H9 (cell line): ENCODE data around the gene ZSWIM6. TPM values are rescaled to one million over a fixed set of nuclear protein-coding genes. Genes with fewer than 3 reads are reported as not detected.

Source experiments
- DNase-seq: peaks from one replicate; pipeline ENCODE4 v3.0.0-alpha.2; 2017
- H2AFZ ChIP-seq: one replicate; pipeline ENCODE4 v1.6.1; 2013; ENCODE audit warnings: mild to moderate bottlenecking, low read length, control low read depth, moderate library complexity
- H2AK5ac ChIP-seq: 2 replicates; pipeline ENCODE4 v1.6.1; 2013; ENCODE audit warnings: low read length, control low read depth, mixed read lengths; ENCODE audit not compliant: insufficient read length
- H2BK120ac ChIP-seq: one replicate; pipeline ENCODE4 v1.6.1; 2013; ENCODE audit warnings: low read depth, mild to moderate bottlenecking, low read length, control low read depth, inconsistent platforms; ENCODE audit not compliant: poor library complexity, severe bottlenecking
- H2BK12ac ChIP-seq: 2 replicates; pipeline ENCODE4 v1.6.1; 2013; ENCODE audit warnings: low read length, control low read depth, mixed read lengths, low read depth; ENCODE audit not compliant: insufficient read length
- H2BK15ac ChIP-seq: 2 replicates; pipeline ENCODE4 v1.6.1; 2013; ENCODE audit warnings: low read depth, low read length, control low read depth
- H2BK20ac ChIP-seq: one replicate; pipeline ENCODE4 v1.6.1; 2013; ENCODE audit warnings: low read depth, mild to moderate bottlenecking, low read length, control low read depth, inconsistent platforms; ENCODE audit not compliant: poor library complexity, severe bottlenecking
- H2BK5ac ChIP-seq: 2 replicates; pipeline ENCODE4 v1.6.1; 2013; ENCODE audit warnings: low read length, control low read depth, mixed read lengths; ENCODE audit not compliant: insufficient read length
- H3K14ac ChIP-seq: 2 replicates; pipeline ENCODE4 v1.6.1; 2013; ENCODE audit warnings: low read length, control low read depth; ENCODE audit not compliant: insufficient read depth
- H3K18ac ChIP-seq: 2 replicates; pipeline ENCODE4 v1.6.1; 2013; ENCODE audit warnings: low read depth, mild to moderate bottlenecking, mixed read lengths, low read length, control low read depth; ENCODE audit not compliant: insufficient read length
- H3K23ac ChIP-seq: 2 replicates; pipeline ENCODE4 v1.6.1; 2013; ENCODE audit warnings: low read length, control low read depth, mixed read lengths, low read depth; ENCODE audit not compliant: insufficient read length
- H3K23me2 ChIP-seq: 2 replicates; pipeline ENCODE4 v1.6.1; 2013; ENCODE audit warnings: low read depth, mild to moderate bottlenecking, mixed read lengths, low read length, control low read depth; ENCODE audit not compliant: insufficient read length, poor library complexity, severe bottlenecking
- H3K27ac ChIP-seq: 2 replicates; pipeline ENCODE4 v1.5.1; 2013; ENCODE audit warnings: low read length, control low read depth, mixed read lengths, low read depth; ENCODE audit not compliant: insufficient read length
- H3K27me3 ChIP-seq: 2 replicates; pipeline ENCODE4 v1.6.1; 2013; ENCODE audit warnings: low read length, control low read depth, inconsistent platforms; ENCODE audit not compliant: insufficient read depth
- H3K4ac ChIP-seq: 2 replicates; pipeline ENCODE4 v1.6.1; 2013; ENCODE audit warnings: low read depth, mild to moderate bottlenecking, control low read depth, inconsistent platforms, low read length, moderate library complexity
- H3K4me1 ChIP-seq: 2 replicates; pipeline ENCODE4 v1.6.1; 2013; ENCODE audit warnings: low read length, control low read depth, inconsistent platforms; ENCODE audit not compliant: insufficient read depth
- H3K4me2 ChIP-seq: 2 replicates; pipeline ENCODE4 v1.6.1; 2013; ENCODE audit warnings: low read length, control low read depth, mixed read lengths; ENCODE audit not compliant: insufficient read length, insufficient read depth
- H3K56ac ChIP-seq: 2 replicates; pipeline ENCODE4 v1.6.1; 2013; ENCODE audit warnings: low read depth, mild to moderate bottlenecking, mixed read lengths, low read length, control low read depth; ENCODE audit not compliant: insufficient read length
- H3K79me1 ChIP-seq: 2 replicates; pipeline ENCODE4 v1.6.1; 2013; ENCODE audit warnings: low read depth, mild to moderate bottlenecking, moderate library complexity, low read length, control low read depth, inconsistent platforms; ENCODE audit not compliant: insufficient read depth, poor library complexity, severe bottlenecking
- H3K79me2 ChIP-seq: 2 replicates; pipeline ENCODE4 v1.6.1; 2013; ENCODE audit warnings: low read length, control low read depth, inconsistent platforms; ENCODE audit not compliant: insufficient read depth
- H3K9ac ChIP-seq: 2 replicates; pipeline ENCODE4 v1.6.1; 2013; ENCODE audit warnings: low read length, control low read depth, mixed read lengths; ENCODE audit not compliant: insufficient read length; ENCODE audit errors: extremely low read depth
- H3K9me3 ChIP-seq: one replicate; pipeline ENCODE4 v1.6.1; 2013; ENCODE audit warnings: low read depth, low read length, inconsistent platforms; ENCODE audit not compliant: control insufficient read depth
- H3T11ph ChIP-seq: one replicate; pipeline ENCODE4 v1.6.1; 2013; ENCODE audit warnings: mild to moderate bottlenecking, low read length, control low read depth, inconsistent platforms
- H4K20me1 ChIP-seq: one replicate; pipeline ENCODE4 v1.6.1; 2013; ENCODE audit not compliant: control insufficient read depth, insufficient read length, insufficient read depth
- H4K5ac ChIP-seq: 2 replicates; pipeline ENCODE4 v1.6.1; 2013; ENCODE audit warnings: low read depth, mild to moderate bottlenecking, mixed read lengths, low read length, control low read depth; ENCODE audit not compliant: insufficient read length
- H4K8ac ChIP-seq: replicated peaks from 2 replicates; pipeline ENCODE4 v1.6.1; 2013; ENCODE audit warnings: low read length, control low read depth, mixed read lengths, low read depth; ENCODE audit not compliant: insufficient read length
- H4K91ac ChIP-seq: 2 replicates; pipeline ENCODE4 v1.6.1; 2013; ENCODE audit warnings: low read depth, mild to moderate bottlenecking, moderate library complexity, mixed read lengths, low read length, control low read depth; ENCODE audit not compliant: insufficient read length
- H3K27ac Mint-ChIP-seq, 3 experiments: 2 replicates in 2 of 3; 3 replicates in 1 of 3; pipeline ENCODE4 v1.8.0; 2020 to 2021; ENCODE audit warnings: mixed read lengths in 3 of 3, mild to moderate bottlenecking in 1 of 3, moderate library complexity in 1 of 3
- H3K27me3 Mint-ChIP-seq: 2 replicates; pipeline ENCODE4 v1.8.0; 2021; ENCODE audit warnings: low read depth, mild to moderate bottlenecking, moderate library complexity, mixed read lengths
- H3K36me3 Mint-ChIP-seq, 3 experiments: 2 replicates in 2 of 3; 3 replicates in 1 of 3; pipeline ENCODE4 v1.8.0; 2020 to 2021; ENCODE audit warnings: low read depth in 3 of 3, mixed read lengths in 3 of 3; ENCODE audit not compliant: insufficient read depth in 1 of 3
- H3K4me1 Mint-ChIP-seq, 2 experiments: 2 replicates each; pipeline ENCODE4 v1.8.0; 2020; ENCODE audit warnings: mixed read lengths in 2 of 2
- H3K4me3 Mint-ChIP-seq, 2 experiments: 2 replicates in 1 of 2; 3 replicates in 1 of 2; pipeline ENCODE4 v1.8.0; 2020 to 2021; ENCODE audit warnings: mild to moderate bottlenecking in 2 of 2, mixed read lengths in 2 of 2, moderate library complexity in 1 of 2
- H3K9me3 Mint-ChIP-seq, 2 experiments: 2 replicates in 1 of 2; 3 replicates in 1 of 2; pipeline ENCODE4 v1.8.0; 2020; ENCODE audit warnings: mild to moderate bottlenecking in 2 of 2, mixed read lengths in 2 of 2, moderate library complexity in 1 of 2
- CTCF ChIP-seq: fragments of 200-600 bp; sonication (generic); conservative IDR thresholded peaks from 3 replicates; pipeline ENCODE4 v1.8.0; 2021; ENCODE audit warnings: antibody characterized with exemption, mild to moderate bottlenecking
- WGBS: extraction: QIAGEN DNeasy Blood & Tissue Kit; methylation state at CpG from one replicate; pipeline ENCODE4 v1.1.7; 2013; ENCODE audit warnings: missing lambda C conversion rate, low lambda C conversion rate, mixed read lengths; ENCODE audit not compliant: insufficient read length; ENCODE audit errors: extremely low coverage; 5-methylcytosine and 5-hydroxymethylcytosine counted together
- total RNA-seq: library from RNA; stranded (reverse); gene quantifications from 2 replicates; pipeline ENCODE4 v1.2.1, GENCODE V29; 2021

The ZSWIM6 gene
- total RNA-seq, 1 experiment from 2014 or later = 11.5 TPM

DNA sequence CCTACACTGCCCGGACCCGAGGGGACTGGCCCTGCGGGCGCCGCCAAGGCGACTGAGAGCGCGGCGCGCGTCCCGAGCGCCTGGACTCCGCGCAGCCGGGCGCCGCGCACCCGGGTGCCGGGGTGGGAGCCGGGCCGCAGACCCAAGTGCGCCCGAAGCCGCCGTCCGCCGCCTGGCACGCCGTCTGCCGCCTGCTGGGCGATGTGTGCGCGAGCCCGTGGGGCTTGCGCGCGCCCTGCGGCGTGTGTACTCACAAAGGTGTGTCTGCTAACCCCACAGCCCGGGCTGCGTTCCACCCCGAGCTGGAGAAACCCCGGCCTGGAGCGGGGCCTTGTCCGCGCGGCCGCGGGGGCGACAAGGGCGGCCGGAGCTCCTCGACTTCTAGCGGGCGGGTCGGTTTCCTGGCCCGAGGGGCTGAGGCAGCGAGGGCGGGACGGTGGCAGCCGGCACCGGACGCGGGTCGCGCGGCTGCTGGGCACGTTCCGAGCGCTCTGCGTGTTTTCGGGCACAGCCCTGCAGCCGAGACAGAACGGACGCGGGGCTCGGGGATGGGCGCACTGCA, 1.1 kb upstream of the ZSWIM6 start:
- peaks cover 37% of the 10 kb centered on the region for H3K27me3 ChIP-seq
- peak overlapping the region; percentile 54; the same call in 1 of the 2 replicates for H3K14ac ChIP-seq
- H3K23me2 ChIP-seq = peaks cover 18% of the 10 kb centered on the region
- no peak overlapping the region for H3K27ac ChIP-seq
- no peaks in the 10 kb centered on the region for H3K79me2 ChIP-seq
- WGBS = no CpG with 5 or more reads among the region's 80 CpGs
- Mint-ChIP-seq H3K27ac (no peak overlapping the region), H3K36me3 (peaks cover 0 to 5% (median 0%) of the 10 kb centered on the region in 3 experiments; a peak in 2 of 7 replicates), H3K9me3 (no peaks in the 10 kb centered on the region; a peak in 1 of 5 replicates), H3K4me3 (peak overlapping the region; percentile 77 to 91), H3K4me1 (peaks cover 43 to 44% of the 10 kb centered on the region in 2 experiments), H3K27me3 (peaks cover 72% of the 10 kb centered on the region)
- H2BK15ac ChIP-seq = no peak overlapping the region
- H2AFZ ChIP-seq = no peak overlapping the region
- no peak overlapping the region for H3K56ac ChIP-seq
- no peak overlapping the region for H2BK120ac ChIP-seq
- H3K18ac ChIP-seq = peak overlapping the region; percentile 29
- no peak overlapping the region for H3K4ac ChIP-seq
- no peak overlapping the region for H2BK5ac ChIP-seq
- peak; percentile 55 for DNase-seq
- peaks cover 5% of the 10 kb centered on the region; the same call in 1 of the 2 replicates for H3K4me1 ChIP-seq
- no peak overlapping the region for H2BK20ac ChIP-seq
- no peaks in the 10 kb centered on the region for H3K9me3 ChIP-seq
- H4K8ac ChIP-seq = no peak overlapping the region
- peak overlapping the region; percentile 67 for H3K4me2 ChIP-seq
- H3K9ac ChIP-seq = peak overlapping the region; percentile 27
- H4K91ac ChIP-seq = no peak overlapping the region
- no peak overlapping the region for H2BK12ac ChIP-seq
- H2AK5ac ChIP-seq = no peak overlapping the region
- H3K23ac ChIP-seq = no peak overlapping the region
- no peaks in the 10 kb centered on the region for H3K79me1 ChIP-seq
- H4K20me1 ChIP-seq = no peaks in the 10 kb centered on the region
- H4K5ac ChIP-seq = no peak overlapping the region
- H3T11ph ChIP-seq = no peak overlapping the region
- TF ChIP-seq CTCF = no peak
